Subcutaneous abdominal adipose tissue (tissue), 5 donors: Measurements from ENCODE around the gene MYH15.

ENCODE experiments used
- H3K27ac ChIP-seq: one replicate; pipeline ENCODE4 v1.7.0; 2013; ENCODE audit warnings: low read depth, mild to moderate bottlenecking, inconsistent platforms, low read length, moderate library complexity
- H3K27me3 ChIP-seq, 5 donors: one replicate each; pipeline ENCODE4 v1.7.0; 2013; ENCODE audit warnings: low read length in 5 of 5, inconsistent platforms in 1 of 5; ENCODE audit not compliant: control insufficient read depth in 5 of 5, insufficient read depth in 4 of 5
- H3K36me3 ChIP-seq, 5 donors: one replicate each; pipeline ENCODE4 v1.7.0; 2013; ENCODE audit warnings: low read length in 5 of 5; ENCODE audit not compliant: control insufficient read depth in 5 of 5, insufficient read depth in 5 of 5
- H3K4me1 ChIP-seq, 5 donors: one replicate each; pipeline ENCODE4 v1.7.0; 2013; ENCODE audit warnings: low read length in 5 of 5, mild to moderate bottlenecking in 3 of 5, moderate library complexity in 1 of 5; ENCODE audit not compliant: control insufficient read depth in 5 of 5, insufficient read depth in 5 of 5
- H3K4me3 ChIP-seq, 5 donors: one replicate each; pipeline ENCODE4 v1.7.0; 2013; ENCODE audit warnings: low read length in 5 of 5, low read depth in 1 of 5
- H3K9ac ChIP-seq, 5 donors: one replicate each; pipeline ENCODE4 v1.7.0; 2013; ENCODE audit warnings: low read length in 5 of 5, mild to moderate bottlenecking in 4 of 5, moderate library complexity in 3 of 5
- H3K9me3 ChIP-seq, 5 donors: one replicate each; pipeline ENCODE4 v1.7.0; 2013; ENCODE audit warnings: low read length in 5 of 5; ENCODE audit not compliant: control insufficient read depth in 5 of 5
- donor health status: healthy.
- donor health status: healthy.
- donor health status: healthy.
- donor health status: healthy.
- donor health status: healthy.

MYH15 gene

GRCh38 chr3:108410531-108410984 lies 99.8 kb downstream of the MYH15 start:
- H3K9ac ChIP-seq = no peak overlapping the region
- H3K36me3 ChIP-seq = no peaks in the 10 kb centered on the region
- H3K27ac ChIP-seq = no peak overlapping the region
- H3K9me3 ChIP-seq = no peaks in the 10 kb centered on the region
- no peak overlapping the region for H3K4me3 ChIP-seq
- no peaks in the 10 kb centered on the region for H3K4me1 ChIP-seq
- no peaks in the 10 kb centered on the region for H3K27me3 ChIP-seq

- Histone ChIP-seq H3K4me1 (no peaks in the 10 kb centered on the region), H3K9me3 (no peaks in the 10 kb centered on the region), H3K4me3 (no peak overlapping the region), H3K27me3 (no peaks in the 10 kb centered on the region), H3K9ac (no peak overlapping the region), H3K36me3 (no peaks in the 10 kb centered on the region), H3K27ac (no peak overlapping the region)
Observed at GRCh38 chr3:108409800-108410178, 100.6 kb downstream of the MYH15 start.

GRCh38 chr3:108408883-108409799 lies 101.3 kb downstream of the MYH15 start:
- Histone ChIP-seq H3K27ac (no peak overlapping the region), H3K9ac (no peak overlapping the region)

GRCh38 chr3:108407886-108408285 lies 102.5 kb downstream of the MYH15 start:
- Histone ChIP-seq H3K4me3 (no peak overlapping the region), H3K27me3 (no peaks in the 10 kb centered on the region), H3K4me1 (no peaks in the 10 kb centered on the region), H3K9me3 (no peaks in the 10 kb centered on the region), H3K9ac (no peak overlapping the region), H3K36me3 (no peaks in the 10 kb centered on the region), H3K27ac (no peak overlapping the region)

More at GRCh38 chr3:108408883-108409799, 101.3 kb downstream of the MYH15 start:
- H3K27me3 ChIP-seq = no peaks in the 10 kb centered on the region
- H3K9me3 ChIP-seq = no peaks in the 10 kb centered on the region
- no peak overlapping the region for H3K4me3 ChIP-seq
- no peaks in the 10 kb centered on the region for H3K36me3 ChIP-seq
- H3K4me1 ChIP-seq = no peaks in the 10 kb centered on the region

GRCh38 chr3:108406661-108407206 lies 103.7 kb downstream of the MYH15 start:
- no peaks in the 10 kb centered on the region for H3K4me1 ChIP-seq
- no peak overlapping the region for H3K4me3 ChIP-seq
- H3K9ac ChIP-seq = no peak overlapping the region
- no peaks in the 10 kb centered on the region for H3K27me3 ChIP-seq
- no peaks in the 10 kb centered on the region for H3K36me3 ChIP-seq
- H3K27ac ChIP-seq = no peak overlapping the region
- H3K9me3 ChIP-seq = no peaks in the 10 kb centered on the region

- no peaks in the 10 kb centered on the region for H3K9me3 ChIP-seq
- H3K27me3 ChIP-seq = no peaks in the 10 kb centered on the region
- no peaks in the 10 kb centered on the region for H3K4me1 ChIP-seq
- H3K4me3 ChIP-seq = no peak overlapping the region
- no peak overlapping the region for H3K9ac ChIP-seq
- H3K36me3 ChIP-seq = no peaks in the 10 kb centered on the region
- no peak overlapping the region for H3K27ac ChIP-seq
Observed at GRCh38 chr3:108406063-108406660, 104.2 kb downstream of the MYH15 start.

DNA sequence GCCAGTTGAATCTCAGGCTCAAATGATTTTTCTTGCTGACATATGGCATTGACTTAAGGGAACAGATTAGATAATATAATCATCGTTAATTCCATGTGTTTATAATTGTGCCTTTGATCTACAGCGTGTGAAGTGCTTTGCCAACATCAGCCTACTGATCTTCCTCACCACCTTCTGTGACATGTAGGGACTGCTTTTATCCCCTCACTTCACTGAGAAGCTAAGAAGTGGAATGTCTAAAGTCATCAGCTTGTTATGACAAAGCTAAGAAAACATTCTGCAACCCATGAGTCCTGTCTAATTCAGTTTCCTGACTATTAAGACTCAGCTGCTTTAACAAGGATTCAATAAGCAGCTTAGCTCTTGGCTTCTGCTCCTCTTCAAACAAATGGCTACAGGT lies 106.0 kb downstream of the MYH15 start:
- Histone ChIP-seq H3K9ac (no peak overlapping the region), H3K4me3 (no peak overlapping the region), H3K36me3 (no peaks in the 10 kb centered on the region), H3K27ac (no peak overlapping the region), H3K9me3 (peaks cover 0 to 4% (median 0%) of the 10 kb centered on the region in 5 donors), H3K4me1 (no peaks in the 10 kb centered on the region), H3K27me3 (no peaks in the 10 kb centered on the region)

GRCh38 chr3:108403686-108404345 lies 106.6 kb downstream of the MYH15 start:
- no peaks in the 10 kb centered on the region for H3K36me3 ChIP-seq
- no peaks in the 10 kb centered on the region for H3K4me1 ChIP-seq
- H3K9me3 ChIP-seq = peaks cover 0 to 4% (median 0%) of the 10 kb centered on the region in 5 donors
- no peaks in the 10 kb centered on the region for H3K27me3 ChIP-seq
- no peak overlapping the region for H3K9ac ChIP-seq
- H3K27ac ChIP-seq = no peak overlapping the region
- no peak overlapping the region for H3K4me3 ChIP-seq

DNA sequence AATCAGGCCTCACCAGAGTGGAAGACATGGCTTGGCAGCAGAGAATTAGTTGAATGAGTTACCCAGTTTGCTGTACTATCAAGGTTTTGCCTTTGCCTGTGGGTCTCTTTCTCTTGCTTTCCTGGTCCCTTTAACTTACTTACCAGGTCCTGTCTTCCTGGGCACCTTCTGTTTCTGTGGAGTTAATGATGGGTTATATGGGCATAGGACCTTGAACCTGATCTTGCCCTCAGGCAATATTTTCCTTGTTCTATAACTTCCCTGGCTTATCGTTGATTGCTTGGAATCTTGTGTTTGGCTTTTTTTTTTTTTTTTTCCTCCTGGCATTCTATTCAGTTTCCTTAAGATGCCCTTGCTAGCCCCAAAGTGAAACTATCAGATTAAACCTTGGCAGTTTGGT lies 107.2 kb downstream of the MYH15 start:
- Histone ChIP-seq H3K27ac (no peak overlapping the region), H3K9me3 (peaks cover 0 to 4% (median 0%) of the 10 kb centered on the region in 5 donors), H3K4me1 (no peaks in the 10 kb centered on the region), H3K9ac (no peak overlapping the region), H3K36me3 (no peaks in the 10 kb centered on the region), H3K4me3 (no peak overlapping the region), H3K27me3 (no peaks in the 10 kb centered on the region)

DNA sequence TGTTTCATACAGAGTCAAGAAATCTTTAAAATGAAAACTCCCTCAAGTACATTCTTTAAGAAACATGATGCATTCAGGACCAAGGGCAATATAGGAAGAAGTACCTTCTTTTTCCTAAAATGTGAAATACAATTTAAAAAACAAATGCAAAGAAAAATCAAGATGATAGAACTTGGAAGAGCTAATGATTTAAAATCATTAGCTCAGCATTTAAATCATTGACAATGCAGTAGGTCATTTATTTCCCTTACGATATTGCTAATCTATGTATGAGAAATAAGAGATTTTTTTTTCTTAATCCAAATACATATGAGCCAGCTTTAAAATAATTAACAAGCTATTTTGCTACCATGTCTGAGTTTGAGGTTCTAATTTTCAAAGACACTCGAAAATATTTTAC lies 108.6 kb downstream of the MYH15 start:
- H3K9ac ChIP-seq = no peak overlapping the region
- H3K27ac ChIP-seq = no peak overlapping the region
- no peaks in the 10 kb centered on the region for H3K4me1 ChIP-seq
- H3K27me3 ChIP-seq = no peaks in the 10 kb centered on the region
- H3K4me3 ChIP-seq = no peak overlapping the region
- peaks cover 0 to 4% (median 0%) of the 10 kb centered on the region in 5 donors for H3K9me3 ChIP-seq
- H3K36me3 ChIP-seq = no peaks in the 10 kb centered on the region
